Suppressor macrophage treated with lipopolysaccharide for 1 hour (primary cell): ENCODE data around the gene MTFR1L.
A peak's percentile ranks its signal among the peaks of the same experiment; 100 is the strongest.

ENCODE experiments used
- DNase-seq, 3 donors: peaks; one replicate each; pipeline ENCODE4 v3.0.0-alpha.2; 2020 to 2022

Gene MTFR1L

DNA sequence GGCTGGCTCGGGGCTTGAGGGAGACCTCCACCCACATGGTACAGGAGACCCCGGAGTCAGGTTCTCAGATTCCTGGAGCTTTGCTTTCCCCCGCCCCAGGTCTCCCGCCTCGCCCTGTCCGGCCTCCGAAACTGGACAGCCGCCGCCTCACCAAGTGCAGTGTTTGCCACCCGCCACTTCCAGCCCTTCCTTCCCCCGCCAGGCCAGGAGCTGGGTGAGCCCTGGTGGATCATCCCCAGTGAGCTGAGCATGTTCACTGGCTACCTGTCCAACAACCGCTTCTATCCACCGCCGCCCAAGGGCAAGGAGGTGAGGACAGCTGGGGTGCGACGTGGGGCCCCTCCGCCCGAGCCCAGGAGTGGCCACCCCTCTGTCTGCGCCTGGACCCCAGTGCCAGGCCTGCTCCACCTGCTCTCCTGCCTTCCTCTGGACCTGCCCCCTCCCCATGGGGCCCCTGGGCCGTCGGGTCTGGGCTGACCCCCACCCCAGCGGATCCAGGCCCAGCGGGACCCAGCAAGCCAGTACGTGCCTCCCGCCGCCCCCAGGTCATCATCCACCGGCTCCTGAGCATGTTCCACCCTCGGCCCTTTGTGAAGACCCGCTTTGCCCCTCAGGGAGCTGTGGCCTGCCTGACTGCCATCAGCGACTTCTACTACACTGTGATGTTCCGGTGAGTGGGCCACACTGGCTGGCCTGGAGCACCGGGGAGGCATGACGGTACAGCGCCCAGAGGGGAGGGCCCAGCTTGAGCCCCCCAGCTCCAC lies 11.1 kb upstream of the MTFR1L start:
- DNase-seq, result no peak

DNA sequence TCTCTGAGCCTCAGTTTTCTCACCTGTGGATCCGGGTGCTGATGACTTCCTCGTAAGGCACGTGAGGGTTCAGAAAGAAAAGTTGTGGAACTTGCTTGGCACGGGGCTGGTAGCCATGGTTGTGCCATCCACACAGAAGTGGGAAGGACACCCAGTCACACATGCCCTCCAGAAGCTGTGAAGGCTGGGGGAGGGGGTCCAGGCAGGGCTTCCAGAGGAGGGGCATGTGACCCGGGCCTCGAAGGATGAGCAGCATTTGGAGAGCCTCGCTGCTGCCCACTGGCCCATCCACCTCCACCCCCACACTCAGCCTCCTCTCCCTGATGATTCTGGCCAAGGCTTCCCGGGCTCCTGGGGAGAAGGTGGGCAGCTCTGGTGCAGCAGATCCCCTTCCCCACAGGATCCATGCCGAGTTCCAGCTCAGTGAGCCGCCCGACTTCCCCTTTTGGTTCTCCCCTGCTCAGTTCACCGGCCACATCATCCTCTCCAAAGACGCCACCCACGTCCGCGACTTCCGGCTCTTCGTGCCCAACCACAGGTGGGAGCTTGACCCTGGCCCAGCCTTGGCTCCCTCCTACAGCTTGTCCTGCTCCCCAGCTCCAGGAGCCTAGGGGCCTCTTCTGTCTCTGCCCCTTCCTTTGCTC lies 10.3 kb upstream of the MTFR1L start:
- peak; percentile 56 to 76 (median 73) for DNase-seq

DNA sequence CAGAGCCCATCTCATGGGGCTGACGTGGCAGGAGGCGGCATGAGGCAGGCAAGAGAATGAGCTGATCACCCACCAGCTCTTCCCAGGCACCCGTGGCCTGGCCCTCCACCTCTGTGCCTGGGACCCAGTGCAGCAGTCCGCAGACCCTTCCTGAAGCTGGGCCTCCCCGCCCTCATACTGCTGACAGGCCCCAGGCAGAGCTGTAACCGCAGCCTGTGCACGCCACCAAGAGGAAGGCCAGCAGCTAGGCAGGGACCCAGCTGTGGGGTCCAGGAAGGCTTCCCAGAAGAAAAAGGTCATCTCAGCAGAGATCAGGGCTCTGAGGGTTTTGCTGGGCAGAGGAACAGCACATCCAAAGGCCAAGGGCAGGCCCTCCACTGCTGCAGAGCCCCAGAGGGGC lies 9.8 kb upstream of the MTFR1L start:
- DNase-seq, result no peak

DNA sequence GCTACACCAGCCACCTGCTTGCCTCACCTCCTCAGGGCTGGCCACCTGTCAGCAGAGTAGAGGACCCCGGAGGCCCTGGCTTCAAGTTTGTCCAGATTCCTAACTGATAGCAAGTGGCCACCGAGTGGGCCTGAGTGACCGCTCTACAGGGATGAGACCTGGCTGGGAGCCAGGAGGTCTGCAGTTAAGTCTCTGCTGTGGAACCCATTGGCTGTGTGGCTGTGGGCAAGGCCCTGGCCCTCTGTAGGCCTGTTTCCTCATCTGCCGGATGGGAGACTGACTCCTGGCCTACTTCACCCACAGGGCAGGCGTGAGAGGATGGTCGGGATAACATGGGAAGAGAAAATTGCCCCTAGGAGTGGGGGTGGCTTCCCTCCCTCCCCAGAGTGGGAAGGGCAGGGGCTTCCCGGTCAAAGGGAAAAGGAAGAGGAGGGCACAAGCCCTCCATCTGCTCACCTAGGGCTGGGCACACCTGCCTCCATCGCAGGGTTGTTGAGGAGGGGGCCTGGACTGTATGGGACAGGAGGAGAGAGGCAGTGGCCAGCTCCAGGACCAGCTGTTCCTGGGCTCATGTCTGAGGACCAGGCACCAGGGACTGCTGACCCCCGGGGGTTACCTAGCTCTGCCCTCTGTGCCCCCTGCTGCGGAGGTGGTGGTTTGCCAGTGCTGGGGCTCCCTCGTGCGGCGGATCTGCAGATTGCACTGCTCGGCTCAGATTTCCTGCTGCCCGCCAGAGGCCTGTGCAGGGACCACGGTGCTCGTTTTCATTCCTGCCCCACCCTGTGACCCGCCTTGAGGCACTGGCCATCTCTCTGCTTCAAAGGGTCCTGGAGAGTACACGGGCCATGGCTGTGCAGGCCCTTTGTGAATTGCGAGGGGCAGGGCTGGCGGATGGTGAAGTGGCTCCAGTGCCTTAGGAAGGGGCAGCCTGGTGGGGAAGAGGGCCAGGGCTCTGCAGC lies 9.1 kb upstream of the MTFR1L start:
- peak; percentile 65 to 82 (median 78) for DNase-seq

DNA sequence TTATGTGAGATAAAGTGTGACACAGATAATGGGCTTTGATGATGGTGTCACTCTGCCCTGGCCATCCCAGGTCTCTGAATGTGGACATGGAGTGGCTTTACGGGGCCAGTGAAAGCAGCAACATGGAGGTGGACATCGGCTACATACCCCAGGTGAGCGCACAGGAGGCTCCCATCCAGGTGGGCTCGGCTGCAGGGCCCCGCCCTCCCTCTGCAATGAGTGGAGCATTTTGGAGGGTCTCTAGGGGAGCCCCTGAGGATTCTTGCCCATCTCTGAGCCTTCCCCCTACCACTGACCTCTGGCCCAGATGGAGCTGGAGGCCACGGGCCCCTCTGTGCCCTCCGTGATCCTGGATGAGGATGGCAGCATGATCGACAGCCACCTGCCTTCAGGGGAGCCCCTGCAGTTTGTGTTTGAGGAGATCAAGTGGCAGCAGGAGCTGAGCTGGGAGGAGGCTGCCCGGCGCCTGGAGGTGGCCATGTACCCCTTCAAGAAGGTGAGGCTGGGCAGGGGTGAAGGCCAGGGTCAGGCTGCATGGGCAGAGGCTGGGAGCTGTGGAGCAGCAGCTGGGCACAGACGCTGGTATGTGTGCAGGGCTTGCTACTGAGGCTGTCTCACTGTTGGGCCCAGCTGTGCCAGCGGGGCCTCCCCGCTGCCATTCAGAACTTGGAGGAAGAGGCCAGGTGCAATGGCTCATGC lies 8.2 kb upstream of the MTFR1L start:
- no peak for DNase-seq

DNA sequence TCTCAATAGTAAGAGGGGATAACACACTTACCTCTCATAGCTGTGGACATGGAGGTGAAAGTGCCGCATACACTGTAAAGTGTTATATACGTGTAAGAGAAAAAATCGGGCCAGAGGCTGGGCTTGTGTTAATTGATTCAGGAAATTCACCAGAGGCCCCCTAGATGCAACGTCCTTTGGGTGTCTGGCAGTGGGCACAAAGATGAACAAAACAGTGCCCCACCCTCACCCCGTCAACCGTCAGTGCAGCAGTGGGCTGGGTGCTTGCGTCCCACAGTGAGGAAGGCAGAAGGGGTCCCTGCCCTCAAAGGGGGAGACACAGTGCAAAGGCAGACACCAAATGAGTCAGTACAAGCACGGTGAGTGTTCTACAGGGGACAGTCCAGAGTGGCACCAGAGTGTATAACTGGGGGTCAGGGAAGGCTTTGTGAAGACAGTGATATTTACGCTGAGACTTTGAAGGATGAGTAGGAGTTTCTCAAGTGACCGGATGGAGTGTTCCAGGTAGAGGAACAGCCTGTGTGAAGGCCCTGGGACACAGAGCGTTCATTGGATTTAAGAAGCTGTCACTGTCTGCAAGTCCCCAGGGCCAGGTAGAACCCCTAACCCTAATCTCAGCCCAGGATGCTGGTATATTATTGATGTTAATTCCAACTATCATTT lies 6.6 kb upstream of the MTFR1L start:
- DNase-seq, result no peak

DNA sequence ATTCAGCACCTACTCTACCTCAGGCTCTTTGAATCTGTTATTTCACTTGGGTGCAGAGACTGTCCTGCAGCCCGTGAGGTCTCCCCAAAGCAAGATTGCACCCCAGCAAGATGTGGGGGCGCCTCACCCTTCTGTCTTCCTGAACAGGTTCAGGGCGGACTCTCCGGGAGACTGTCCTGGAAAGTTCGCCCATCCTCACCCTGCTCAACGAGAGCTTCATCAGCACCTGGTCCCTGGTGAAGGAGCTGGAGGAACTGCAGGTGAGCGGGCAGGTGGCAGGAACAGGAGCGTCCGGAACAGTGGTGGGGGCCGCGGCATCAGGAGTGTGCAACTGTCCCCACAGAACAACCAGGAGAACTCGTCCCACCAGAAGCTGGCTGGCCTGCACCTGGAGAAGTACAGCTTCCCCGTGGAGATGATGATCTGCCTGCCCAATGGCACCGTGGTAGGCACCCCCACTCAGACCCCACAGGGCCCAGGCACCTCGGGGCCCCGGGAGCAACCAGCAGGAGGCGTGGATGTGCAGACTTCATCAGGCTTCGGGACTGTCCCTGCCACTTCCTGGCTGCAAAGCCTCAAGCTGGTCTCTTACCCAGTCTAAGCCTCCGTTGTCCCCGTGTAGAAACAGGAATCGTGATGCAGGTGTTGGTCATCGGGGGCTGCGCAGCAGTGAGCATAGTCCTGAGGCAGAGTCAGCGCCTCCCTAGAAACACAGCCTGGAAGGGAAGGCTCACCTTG lies 5.9 kb upstream of the MTFR1L start:
- DNase-seq, result no peak

DNA sequence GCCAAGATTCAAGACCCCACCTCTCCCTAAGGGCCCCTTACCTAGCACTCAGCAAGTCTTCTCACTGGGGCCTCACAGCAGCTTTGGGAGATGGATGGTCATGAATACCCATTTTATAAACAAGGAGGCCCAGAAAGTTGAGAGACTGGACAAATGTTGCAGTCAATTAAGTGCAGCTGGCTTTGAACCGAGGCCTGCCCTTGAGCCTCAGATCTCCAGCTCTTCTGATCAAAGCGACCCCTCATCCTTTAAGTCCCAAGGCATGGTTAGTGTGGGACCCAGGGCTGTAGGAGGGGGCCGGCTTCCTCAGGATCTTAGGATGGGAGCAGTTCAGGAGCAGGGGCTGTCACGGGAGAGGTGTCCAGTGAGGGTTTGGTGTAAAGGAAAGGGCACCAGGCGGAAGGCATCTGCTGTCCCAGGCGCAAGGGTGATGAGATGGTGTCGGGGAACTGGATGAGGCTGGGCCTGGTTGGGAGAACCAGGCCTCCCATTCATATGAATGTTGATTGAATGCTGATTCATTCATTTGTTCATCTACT lies 5.1 kb upstream of the MTFR1L start:
- DNase-seq, result no peak

DNA sequence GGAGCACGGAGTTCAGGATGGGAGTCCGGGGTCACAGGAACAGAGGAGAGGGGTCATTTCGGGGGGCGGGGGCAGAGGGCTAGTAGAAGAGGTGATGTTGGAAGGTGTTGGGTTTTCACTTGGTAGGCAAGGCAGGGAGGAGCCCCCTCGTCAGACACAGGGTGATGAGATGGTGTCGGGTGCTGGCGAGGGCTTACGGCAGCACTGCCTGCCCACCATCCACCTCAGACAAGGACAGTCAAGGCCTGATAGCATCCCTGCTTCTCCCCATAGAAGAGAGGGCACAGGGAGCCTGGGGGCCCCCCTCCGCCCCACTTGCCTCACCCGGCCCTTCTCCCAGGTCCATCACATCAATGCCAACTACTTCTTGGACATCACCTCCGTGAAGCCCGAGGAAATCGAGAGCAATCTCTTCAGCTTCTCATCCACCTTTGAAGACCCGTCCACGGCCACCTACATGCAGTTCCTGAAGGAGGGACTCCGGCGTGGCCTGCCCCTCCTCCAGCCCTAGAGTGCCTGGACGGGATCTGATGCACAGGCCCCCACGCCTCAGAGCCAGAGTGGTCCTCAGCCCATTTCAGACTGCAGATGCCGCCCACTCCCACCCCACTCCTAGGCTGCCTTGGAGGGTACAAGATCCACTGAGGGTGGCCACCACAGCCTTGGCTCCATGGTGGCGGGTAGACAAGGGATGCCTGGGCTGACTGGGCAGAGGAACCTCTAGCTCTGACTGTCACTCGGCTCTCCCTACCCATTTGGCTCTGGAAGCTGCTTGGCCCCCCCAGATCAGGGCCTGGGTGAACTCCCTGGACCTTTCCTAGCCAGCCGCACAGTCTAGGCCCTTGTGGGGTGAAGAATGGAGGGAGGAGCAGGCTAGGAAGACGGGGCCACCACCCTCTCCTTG lies 4.3 kb upstream of the MTFR1L start:
- no peak for DNase-seq

DNA sequence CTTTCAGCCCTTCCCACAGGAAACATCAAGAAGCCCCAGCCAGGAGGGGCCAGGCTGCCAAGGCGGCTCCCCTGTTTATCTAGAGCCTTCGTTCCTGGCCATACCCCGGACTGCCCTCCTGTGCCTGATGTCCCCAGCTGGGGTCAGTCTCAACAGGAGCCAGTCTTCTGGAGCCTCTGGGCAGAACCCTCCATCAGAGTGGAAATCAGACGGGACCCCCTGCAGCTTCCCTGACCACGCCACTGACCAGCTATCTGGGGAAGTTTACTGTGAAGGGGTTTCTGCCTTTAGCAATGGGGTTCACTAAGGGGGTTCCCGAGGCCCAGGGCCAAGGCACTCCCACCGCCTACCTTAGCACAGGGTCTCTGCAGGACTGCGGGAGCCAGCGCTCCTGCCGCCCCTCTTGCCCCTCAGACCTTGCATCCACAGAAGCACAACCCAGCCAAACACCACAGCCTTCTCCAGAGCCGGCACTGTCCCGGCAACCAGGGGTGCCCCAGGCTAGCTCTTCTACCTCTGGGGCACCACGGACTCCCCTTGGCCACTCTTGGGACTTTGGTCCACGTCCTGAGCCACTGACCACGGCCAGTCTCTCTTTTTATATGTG lies 3.5 kb upstream of the MTFR1L start:
- DNase-seq, result no peak

DNA sequence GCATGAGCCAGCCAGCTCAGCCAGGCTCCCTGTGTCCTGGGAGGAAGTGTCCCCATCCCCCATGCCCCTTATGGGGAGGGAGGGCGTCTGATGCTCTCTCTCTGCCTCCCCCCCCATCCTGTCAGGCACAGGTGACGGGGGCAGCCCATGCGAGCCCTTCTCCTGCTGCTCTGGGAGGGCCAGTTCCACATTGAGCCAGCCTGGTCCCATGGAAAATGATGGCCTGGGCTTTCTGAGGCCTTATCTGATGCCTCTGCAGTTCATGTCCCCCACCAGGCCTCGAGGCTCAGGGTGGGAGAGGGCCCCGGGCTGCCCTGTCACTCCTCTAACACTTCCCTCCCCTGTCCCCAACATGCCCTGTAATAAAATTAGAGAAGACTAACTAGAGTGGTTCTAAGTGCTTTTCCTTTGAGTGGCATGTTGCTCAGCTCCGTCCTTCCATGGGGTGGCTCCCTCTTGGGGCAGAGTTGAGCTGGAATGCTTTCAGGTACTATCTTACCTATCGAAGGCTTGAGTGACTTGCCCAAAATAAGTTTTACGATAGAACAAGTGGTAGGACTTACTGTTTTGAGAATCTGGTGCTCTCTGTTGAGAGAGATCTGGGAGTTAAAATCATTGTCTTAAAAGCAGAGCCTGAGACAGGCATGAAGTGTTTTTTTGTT lies 1.8 kb upstream of the MTFR1L start:
- DNase-seq, result no peak

DNA sequence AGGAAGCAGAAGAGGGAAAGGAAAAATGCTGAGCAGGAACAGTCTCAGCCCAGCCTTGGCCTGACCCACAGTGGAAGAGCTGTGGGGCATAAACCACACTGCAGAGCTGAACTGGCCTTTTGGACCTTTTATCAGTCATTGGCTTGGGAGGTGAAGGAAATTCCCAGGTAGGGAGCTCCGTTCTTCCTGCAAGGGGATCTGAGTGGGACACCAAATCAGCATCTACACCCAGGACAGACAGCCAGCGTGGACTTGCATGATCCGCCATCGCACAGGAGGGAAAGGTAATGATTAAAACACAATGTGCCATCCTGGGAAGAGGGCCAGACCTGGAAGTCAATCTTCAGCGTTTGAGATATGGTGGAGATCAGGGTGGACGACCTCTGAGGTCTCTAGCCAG lies 1.2 kb upstream of the MTFR1L start:
- no peak for DNase-seq

DNA sequence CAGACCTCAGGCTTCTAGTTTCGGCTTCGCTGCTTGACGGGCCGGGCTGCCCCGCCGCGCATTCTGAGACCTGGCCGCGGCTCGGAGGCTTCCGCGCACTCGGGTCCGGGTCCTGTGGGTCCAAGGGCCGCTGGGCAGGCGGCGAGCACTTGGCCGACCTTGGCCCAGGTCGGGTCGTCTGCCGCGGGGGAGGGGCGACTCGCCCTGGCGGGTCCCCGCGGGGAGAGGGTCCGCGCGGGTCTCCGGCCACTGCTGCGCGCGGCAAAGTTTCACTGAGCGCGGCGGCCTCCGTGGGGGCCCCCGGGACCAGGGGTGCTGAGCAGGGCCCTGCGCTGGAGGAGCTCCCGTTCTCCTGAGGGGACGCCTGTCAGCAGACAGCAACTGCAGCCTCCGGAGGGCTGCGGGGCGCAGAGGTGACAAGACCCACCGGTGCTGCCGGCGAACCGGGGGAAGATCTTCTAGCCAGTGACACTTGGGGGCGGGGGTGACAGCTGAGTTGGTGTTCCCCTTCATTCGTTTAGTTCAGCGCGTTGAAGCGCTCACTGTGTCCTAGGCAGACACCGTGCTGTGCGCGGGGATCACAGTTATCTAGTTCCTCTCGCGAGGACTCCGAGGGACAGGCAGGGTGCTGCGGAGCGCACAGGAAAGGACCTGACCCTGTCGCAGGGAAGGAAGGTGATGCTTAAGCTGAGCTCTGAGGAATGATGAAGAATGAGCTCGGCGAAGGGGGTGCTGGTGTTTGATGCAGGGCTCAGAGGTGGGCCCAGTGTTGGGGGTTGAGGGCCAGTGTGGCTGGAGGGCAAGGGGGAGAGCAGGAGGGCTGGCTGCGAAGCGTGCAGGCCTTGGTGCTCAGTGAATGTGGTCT lies 725 bp downstream of the MTFR1L start:
- peak; percentile 76 to 82 (median 78) for DNase-seq

DNA sequence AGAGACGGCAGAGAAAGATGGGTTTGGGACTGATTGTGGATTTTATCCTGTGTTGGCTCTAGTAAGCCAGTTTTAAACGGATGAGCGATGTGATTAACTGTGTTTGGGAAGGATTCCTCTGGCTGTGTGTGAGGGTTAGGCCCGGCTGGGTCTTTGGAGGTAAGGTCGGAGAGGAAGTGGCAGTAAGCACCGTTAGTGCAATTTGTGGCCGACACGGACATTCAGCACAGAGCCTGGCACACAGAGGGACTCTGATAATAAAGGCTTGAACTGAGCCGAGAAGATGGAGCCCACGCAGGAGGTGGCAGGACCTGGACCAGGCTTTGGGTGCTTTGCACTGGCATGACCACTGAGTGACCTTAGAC lies 1.3 kb downstream of the MTFR1L start:
- DNase-seq, result no peak

DNA sequence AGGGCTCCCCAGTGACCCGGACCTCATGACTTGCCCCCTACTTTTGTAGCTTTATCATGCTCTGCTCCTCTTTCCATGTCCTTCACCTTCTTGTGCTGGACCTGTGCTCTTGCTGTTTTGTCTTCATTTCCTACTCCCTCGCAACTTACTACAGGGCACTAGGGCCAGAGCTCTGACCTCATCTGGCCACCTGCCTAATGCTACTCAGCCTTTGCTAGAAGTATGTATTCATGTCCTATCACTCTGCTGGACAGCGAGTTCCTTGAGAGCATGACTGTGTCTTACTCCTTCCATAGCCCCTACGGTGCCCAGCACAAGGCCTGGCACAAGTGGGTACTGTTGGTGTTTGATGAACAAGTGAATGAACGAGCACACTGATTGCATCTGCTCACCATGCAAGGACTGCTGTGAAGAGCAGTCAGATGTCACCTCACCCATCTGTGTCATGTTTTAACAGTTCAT lies 1.9 kb downstream of the MTFR1L start:
- DNase-seq, result no peak

DNA sequence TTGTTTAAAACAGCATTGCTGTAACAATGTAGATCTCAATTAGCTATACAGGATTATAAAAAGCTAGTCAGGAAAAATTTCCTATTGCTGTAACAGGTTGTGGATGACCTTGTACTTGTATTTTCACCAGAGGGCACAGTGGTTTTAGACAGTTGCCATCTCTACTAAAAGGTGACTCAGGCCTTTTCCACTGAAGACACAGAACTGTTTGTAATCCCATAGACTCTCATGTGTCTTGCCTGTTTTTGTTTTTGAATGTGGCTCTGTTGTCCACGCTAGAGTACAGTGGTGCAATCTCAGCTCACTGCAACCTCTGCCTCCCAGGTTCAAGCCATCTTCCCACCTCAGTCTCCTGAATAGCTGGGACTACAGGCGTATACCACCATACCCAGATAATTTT lies 5.9 kb downstream of the MTFR1L start:
- no peak for DNase-seq

DNA sequence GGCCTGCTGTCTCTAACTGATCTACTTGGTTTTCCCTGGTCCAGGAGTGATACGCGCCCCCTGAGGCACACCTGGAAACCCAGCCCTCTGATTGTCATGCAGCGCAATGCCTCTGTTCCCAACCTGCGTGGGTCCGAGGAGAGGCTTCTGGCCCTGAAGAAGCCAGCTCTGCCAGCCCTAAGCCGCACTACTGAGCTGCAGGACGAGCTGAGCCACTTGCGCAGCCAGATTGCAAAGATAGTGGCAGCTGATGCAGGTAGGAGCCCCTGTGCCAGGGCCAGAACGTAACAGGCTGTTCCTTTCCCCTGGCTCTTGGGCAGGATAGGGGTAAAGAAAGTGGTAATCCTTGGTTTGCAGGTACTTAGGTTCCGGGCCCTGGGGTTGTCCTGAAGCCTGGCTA lies 6.8 kb downstream of the MTFR1L start:
- no peak for DNase-seq

DNA sequence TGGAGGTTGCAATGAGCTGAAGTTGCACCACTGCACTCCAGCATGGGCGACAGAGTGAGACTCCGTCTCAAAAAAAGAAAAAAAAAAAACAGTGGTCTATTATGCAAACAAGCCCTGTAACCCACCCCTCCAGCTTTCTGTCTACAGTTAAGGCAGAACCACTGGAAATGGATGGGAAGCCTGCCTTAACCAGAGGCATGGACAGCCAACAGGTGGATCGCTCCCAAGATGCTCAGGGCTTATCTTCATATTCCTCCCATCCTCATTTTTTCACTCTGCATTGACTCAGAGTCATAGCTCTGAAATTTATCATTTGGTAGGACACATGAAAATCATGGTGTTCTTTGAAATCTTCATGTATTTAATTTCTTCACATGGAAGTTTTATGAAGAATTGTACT lies 8.7 kb downstream of the MTFR1L start:
- DNase-seq, result no peak
